ENCODE measurements around the gene HOXB4. TPM values are rescaled to one million over a fixed set of nuclear protein-coding genes. Genes with fewer than 3 reads are reported as not detected.

HOXB4 gene
- total and polyA plus RNA-seq, 2 donors (not counting 1 experiment from before 2014, with no cell fraction given) = 3.8 to 8.9 TPM

DNA sequence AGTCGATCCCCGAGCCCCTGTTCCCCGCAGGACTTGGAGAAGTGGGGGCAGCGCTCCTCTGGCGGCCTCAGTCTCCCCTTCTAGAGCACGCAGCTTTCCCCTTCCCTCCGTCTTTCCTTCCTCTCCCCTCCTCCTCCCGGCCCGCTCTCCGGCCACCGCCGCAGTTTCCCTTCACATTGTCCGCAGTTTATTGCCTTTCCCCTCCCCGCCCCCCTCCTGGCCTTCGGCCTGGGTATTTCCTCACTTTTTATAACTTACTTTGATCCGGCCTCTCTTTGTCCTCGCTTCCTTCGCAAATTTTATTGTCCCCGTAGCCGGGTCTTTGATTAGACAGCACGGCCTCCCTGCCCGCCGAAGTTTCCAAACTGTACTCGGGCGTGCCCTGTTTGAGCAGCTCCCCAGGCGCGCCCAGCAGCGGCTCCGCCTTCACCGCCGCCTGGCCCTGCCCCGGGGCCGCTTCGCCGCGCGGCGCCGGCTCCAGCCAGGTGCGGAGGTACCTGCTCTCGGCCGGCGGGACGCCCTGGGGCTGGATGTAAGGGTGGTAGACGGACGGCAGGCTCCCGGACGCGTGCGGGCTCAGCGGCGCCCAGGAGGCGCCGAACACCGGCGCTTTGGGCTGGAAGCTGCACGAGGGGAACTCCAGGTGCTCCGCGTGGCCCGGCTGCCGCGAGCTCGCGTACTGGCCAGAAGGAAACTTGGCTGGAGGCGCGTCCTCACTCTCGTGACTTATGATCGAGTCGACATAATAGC is 47.5 kb upstream of the HOXB4 start:
- Histone ChIP-seq H3K27me3 (ENCODE audit: control insufficient read depth, insufficient read depth, low read length) (peaks cover 99% of the 10 kb centered on the region), H3K4me3 (replicated peaks in 1 of 4; ENCODE audit: control extremely low read depth in 1 of 4, insufficient read depth in 1 of 4, low read depth in 3 of 4, low read length in 4 of 4) (peak overlapping the region; percentile 27 to 48 (median 34)), H3K9me3 (ENCODE audit: control insufficient read depth, insufficient read depth, low read depth, low read length) (no peaks in the 10 kb centered on the region), H2AFZ (ENCODE audit: low read length) (no peak overlapping the region), H4K20me1 (ENCODE audit: control insufficient read depth, extremely low read depth, insufficient read depth, low read length) (peaks cover 2% of the 10 kb centered on the region), H3K36me3 (ENCODE audit: control insufficient read depth, insufficient read depth, low read length) (no peaks in the 10 kb centered on the region), H3K79me2 (ENCODE audit: control insufficient read depth, insufficient read depth, low read length) (no peaks in the 10 kb centered on the region), H3K4me1 (ENCODE audit: control insufficient read depth, extremely low read depth, insufficient read depth, low read length) (peaks cover 4% of the 10 kb centered on the region), H3K27ac (ENCODE audit: insufficient read depth, low read length) (no peak overlapping the region), H3K9ac (ENCODE audit: insufficient read depth, low read length) (no peak overlapping the region), H3K4me2 (ENCODE audit: extremely low read depth, insufficient read depth, low read length) (peak overlapping the region; percentile 84)
- no peak for DNase-seq (ENCODE audit: low read depth in 2 of 2)
- TF ChIP-seq, protein P1, sequence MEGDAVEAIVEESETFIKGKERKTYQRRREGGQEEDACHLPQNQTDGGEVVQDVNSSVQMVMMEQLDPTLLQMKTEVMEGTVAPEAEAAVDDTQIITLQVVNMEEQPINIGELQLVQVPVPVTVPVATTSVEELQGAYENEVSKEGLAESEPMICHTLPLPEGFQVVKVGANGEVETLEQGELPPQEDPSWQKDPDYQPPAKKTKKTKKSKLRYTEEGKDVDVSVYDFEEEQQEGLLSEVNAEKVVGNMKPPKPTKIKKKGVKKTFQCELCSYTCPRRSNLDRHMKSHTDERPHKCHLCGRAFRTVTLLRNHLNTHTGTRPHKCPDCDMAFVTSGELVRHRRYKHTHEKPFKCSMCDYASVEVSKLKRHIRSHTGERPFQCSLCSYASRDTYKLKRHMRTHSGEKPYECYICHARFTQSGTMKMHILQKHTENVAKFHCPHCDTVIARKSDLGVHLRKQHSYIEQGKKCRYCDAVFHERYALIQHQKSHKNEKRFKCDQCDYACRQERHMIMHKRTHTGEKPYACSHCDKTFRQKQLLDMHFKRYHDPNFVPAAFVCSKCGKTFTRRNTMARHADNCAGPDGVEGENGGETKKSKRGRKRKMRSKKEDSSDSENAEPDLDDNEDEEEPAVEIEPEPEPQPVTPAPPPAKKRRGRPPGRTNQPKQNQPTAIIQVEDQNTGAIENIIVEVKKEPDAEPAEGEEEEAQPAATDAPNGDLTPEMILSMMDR (conservative IDR thresholded peaks at IDR 0.05 in 1 of 2, IDR thresholded peaks at IDR 0.05 in 1 of 2; ENCODE audit: low read depth in 1 of 2, low read length in 2 of 2) = no peak
- TF ChIP-seq EZH2 (IDR thresholded peaks at IDR 0.05; ENCODE audit: low read length, missing control alignments) = peak; percentile 82

DNA sequence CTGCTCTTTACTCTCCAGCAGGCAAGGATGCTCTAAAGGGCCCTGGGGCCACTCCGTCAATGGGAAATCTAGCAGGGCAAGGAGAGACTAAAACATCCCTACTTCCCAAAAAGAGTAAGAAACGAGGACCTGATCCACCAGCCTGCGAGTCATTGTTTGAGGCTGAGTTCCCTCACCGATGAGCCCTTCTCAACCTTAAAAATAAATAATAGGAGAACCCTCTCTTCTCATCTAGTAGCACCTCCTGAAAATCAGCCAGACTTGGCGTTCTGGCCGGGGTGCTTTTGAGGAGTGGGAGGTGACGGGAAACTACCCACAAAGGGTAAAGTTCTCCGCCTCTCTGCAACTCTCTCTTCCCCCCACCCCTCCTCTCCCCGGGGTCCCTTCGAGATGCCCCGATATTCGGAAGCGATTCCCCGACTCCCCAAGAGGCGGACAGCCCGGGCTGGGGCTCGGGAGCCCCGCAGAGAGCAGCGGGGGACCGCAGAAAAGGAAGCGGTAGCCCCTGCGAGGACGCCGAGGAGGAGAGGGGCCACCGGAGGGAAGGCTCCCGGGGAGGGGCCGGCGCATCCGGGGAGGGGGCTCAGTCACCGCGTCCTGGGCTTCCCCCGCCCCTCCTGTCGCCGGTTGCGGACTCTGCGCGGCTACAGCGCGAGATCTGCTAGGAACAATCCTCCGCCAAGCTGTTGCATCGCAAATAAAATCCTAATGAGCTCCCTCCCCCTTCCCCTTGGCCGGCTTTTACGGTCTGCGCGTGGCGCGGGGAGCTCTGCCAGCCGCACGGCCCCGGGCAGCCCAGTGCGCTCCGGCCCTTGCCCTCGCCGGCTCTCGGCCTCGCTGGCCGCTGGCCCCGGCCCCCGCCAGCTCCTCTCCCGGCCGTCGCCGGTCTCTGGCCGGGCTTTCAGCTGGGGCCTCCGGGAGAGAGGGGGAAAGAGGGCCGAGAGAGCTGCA is 46.7 kb upstream of the HOXB4 start:
- peak; percentile 87 for TF ChIP-seq EZH2 (IDR thresholded peaks at IDR 0.05; ENCODE audit: low read length, missing control alignments)
- TF ChIP-seq, protein P1 (conservative IDR thresholded peaks at IDR 0.05 in 1 of 2, IDR thresholded peaks at IDR 0.05 in 1 of 2; ENCODE audit: low read depth in 1 of 2, low read length in 2 of 2) = no peak
- Histone ChIP-seq H3K4me3 (replicated peaks in 1 of 4; ENCODE audit: control extremely low read depth in 1 of 4, insufficient read depth in 1 of 4, low read depth in 3 of 4, low read length in 4 of 4) (peak overlapping the region in 3 of 4 experiments; percentile 31 to 48 (median 36)), H3K36me3 (ENCODE audit: control insufficient read depth, insufficient read depth, low read length) (no peaks in the 10 kb centered on the region), H3K27me3 (ENCODE audit: control insufficient read depth, insufficient read depth, low read length) (peaks cover 99% of the 10 kb centered on the region), H2AFZ (ENCODE audit: low read length) (no peak overlapping the region), H3K27ac (ENCODE audit: insufficient read depth, low read length) (no peak overlapping the region), H3K9me3 (ENCODE audit: control insufficient read depth, insufficient read depth, low read depth, low read length) (no peaks in the 10 kb centered on the region), H3K9ac (ENCODE audit: insufficient read depth, low read length) (no peak overlapping the region), H3K4me1 (ENCODE audit: control insufficient read depth, extremely low read depth, insufficient read depth, low read length) (peaks cover 4% of the 10 kb centered on the region), H3K4me2 (ENCODE audit: extremely low read depth, insufficient read depth, low read length) (peak overlapping the region; percentile 84), H4K20me1 (ENCODE audit: control insufficient read depth, extremely low read depth, insufficient read depth, low read length) (peaks cover 2% of the 10 kb centered on the region), H3K79me2 (ENCODE audit: control insufficient read depth, insufficient read depth, low read length) (no peaks in the 10 kb centered on the region)
- no peak for DNase-seq (ENCODE audit: low read depth in 2 of 2)

- Histone ChIP-seq H3K79me2 (ENCODE audit: control insufficient read depth, insufficient read depth, low read length) (no peaks in the 10 kb centered on the region), H3K27me3 (ENCODE audit: control insufficient read depth, insufficient read depth, low read length) (peaks cover 95% of the 10 kb centered on the region), H3K4me3 (replicated peaks in 1 of 4; ENCODE audit: control extremely low read depth in 1 of 4, insufficient read depth in 1 of 4, low read depth in 3 of 4, low read length in 4 of 4) (no peak overlapping the region), H3K9ac (ENCODE audit: insufficient read depth, low read length) (no peak overlapping the region), H2AFZ (ENCODE audit: low read length) (no peak overlapping the region), H3K4me2 (ENCODE audit: extremely low read depth, insufficient read depth, low read length) (no peak overlapping the region), H3K9me3 (ENCODE audit: control insufficient read depth, insufficient read depth, low read depth, low read length) (no peaks in the 10 kb centered on the region), H3K4me1 (ENCODE audit: control insufficient read depth, extremely low read depth, insufficient read depth, low read length) (peaks cover 4% of the 10 kb centered on the region), H3K36me3 (ENCODE audit: control insufficient read depth, insufficient read depth, low read length) (no peaks in the 10 kb centered on the region), H4K20me1 (ENCODE audit: control insufficient read depth, extremely low read depth, insufficient read depth, low read length) (peaks cover 2% of the 10 kb centered on the region), H3K27ac (ENCODE audit: insufficient read depth, low read length) (no peak overlapping the region)
- TF ChIP-seq, protein P1 (conservative IDR thresholded peaks at IDR 0.05 in 1 of 2, IDR thresholded peaks at IDR 0.05 in 1 of 2; ENCODE audit: low read depth in 1 of 2, low read length in 2 of 2) = no peak
- TF ChIP-seq EZH2 (IDR thresholded peaks at IDR 0.05; ENCODE audit: low read length, missing control alignments) = no peak
- DNase-seq (ENCODE audit: low read depth in 2 of 2) = no peak
Observed at GRCh38 chr17:48624118-48624517, 46.0 kb upstream of the HOXB4 start.
